ENCODE measurements around the gene C5orf22. TPM values are rescaled to one million over a fixed set of nuclear protein-coding genes. Genes with fewer than 3 reads are reported as not detected.

Gene C5orf22
- total and polyA plus RNA-seq, 2 of the 4 experiments (the other 2 are of a cell fraction) = 11.2 to 19.9 TPM

DNA sequence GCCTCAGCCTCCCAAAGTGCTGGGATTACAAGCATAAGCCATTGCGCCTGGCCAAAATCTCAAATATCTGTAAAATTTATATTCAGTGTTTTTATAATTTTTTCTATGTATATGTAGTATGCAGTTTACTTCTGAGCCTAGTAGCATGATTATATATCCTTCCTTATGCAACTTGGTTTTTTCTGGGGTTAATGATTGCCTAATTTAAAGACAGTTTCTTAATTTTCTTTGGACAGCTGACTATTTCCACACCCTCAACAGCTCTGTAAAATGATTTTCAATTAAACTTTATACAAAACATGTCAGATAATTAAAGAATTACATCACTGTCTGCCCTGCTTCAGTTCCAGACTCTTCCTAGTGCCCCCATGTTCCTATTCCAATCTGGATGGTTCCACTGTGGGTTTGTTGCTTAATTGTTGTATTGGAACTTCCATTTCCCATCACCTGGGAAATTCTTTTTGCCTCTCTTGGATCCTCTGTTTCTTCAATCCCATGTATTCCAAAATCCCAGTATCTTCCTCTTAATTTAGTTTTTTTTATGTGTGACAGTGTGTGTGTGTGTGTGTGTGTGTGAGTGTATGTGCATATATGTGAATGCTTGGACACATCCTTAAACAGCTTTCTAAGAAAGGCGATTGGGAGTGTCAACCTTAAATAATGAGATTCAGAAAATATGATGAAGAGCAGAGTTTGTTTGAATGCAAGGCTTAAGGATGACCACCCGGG is 53.2 kb downstream of the C5orf22 start:
- Histone ChIP-seq H3K4ac (ENCODE audit: low read depth, low read length) (no peak overlapping the region), H3K27me3 (ENCODE audit: control insufficient read depth, insufficient read depth, low read length) (peaks cover 4% of the 10 kb centered on the region), H3K79me1 (ENCODE audit: low read depth in 1 of 2, low read length in 2 of 2) (no peaks in the 10 kb centered on the region), H4K91ac (ENCODE audit: insufficient read depth, low read depth, low read length) (no peak overlapping the region), H3K4me1 (ENCODE audit: control insufficient read depth, insufficient read depth, low read length) (peaks cover 2% of the 10 kb centered on the region), H3K14ac (replicated peaks; ENCODE audit: low read depth, low read length) (no peak overlapping the region), H2AFZ (replicated peaks; ENCODE audit: low read length, poor library complexity) (no peak overlapping the region), H3K27ac (ENCODE audit: insufficient read depth, low read length) (no peak overlapping the region), H2AK5ac (ENCODE audit: low read depth, low read length) (no peak overlapping the region), H3K36me3 (ENCODE audit: control insufficient read depth, insufficient read depth, low read length) (no peaks in the 10 kb centered on the region), H2BK20ac (ENCODE audit: low read depth, low read length) (no peak overlapping the region), H3K4me2 (ENCODE audit: low read depth, low read length) (no peak overlapping the region), H3K23ac (ENCODE audit: low read depth, low read length) (no peak overlapping the region), H3K9ac (ENCODE audit: low read depth, low read length) (no peak overlapping the region), H3K56ac (ENCODE audit: extremely low read depth, insufficient read depth, low read length) (no peak overlapping the region), H3K4me3 (ENCODE audit: insufficient read depth, low read depth, low read length) (no peak overlapping the region), H2BK15ac (ENCODE audit: low read depth, low read length) (no peak overlapping the region), H2BK120ac (ENCODE audit: low read depth, low read length) (no peak overlapping the region), H3K18ac (ENCODE audit: low read depth, low read length) (no peak overlapping the region), H2BK5ac (ENCODE audit: low read depth, low read length, poor library complexity, severe bottlenecking) (no peak overlapping the region), H3K9me1 (ENCODE audit: insufficient read depth, low read length) (no peaks in the 10 kb centered on the region), H4K8ac (ENCODE audit: low read depth in 2 of 2, low read length in 2 of 2) (no peak overlapping the region), H4K20me1 (ENCODE audit: insufficient read depth, low read length) (no peaks in the 10 kb centered on the region), H4K5ac (ENCODE audit: low read depth, low read length) (no peak overlapping the region), H3K9me3 (ENCODE audit: control insufficient read depth, insufficient read depth, low read length) (no peaks in the 10 kb centered on the region; the same call in 1 of the 2 replicates), H2AK9ac (replicated peaks; ENCODE audit: low read depth, low read length, poor library complexity) (no peak overlapping the region)
- DNase-seq (no peak), ATAC-seq (ENCODE audit: low read depth) (no peak)
- no TSS peak for BruUV-seq (replicated peaks)
- dilution Hi-C loops (cut with HindIII; ENCODE audit: low sequenced_read_pairs, unreplicated experiment) (no loop called here), intact Hi-C loops (cut with micrococcal nuclease) (no loop called here), in situ Hi-C loops (cut with MboI; ENCODE audit: low sequenced_read_pairs) (loop anchor here (10.0 kb wide), 1 partner anchor 219 kb away; no protein-coding TSS in a partner anchor)
- TF ChIP-seq RCOR1 (IDR thresholded peaks at IDR 0.05; ENCODE audit: insufficient replicate concordance, low read length) (no peak), MAFK (IDR thresholded peaks at IDR 0.05; ENCODE audit: low read depth, low read length) (no peak), CHD1 (IDR thresholded peaks at IDR 0.05; ENCODE audit: low read depth, low read length) (no peak), RFX5 (IDR thresholded peaks at IDR 0.05; ENCODE audit: low read depth, low read length) (no peak), MAZ (IDR thresholded peaks at IDR 0.05; ENCODE audit: borderline replicate concordance, low read depth, low read length) (no peak), CEBPB (IDR thresholded peaks at IDR 0.05; ENCODE audit: low read depth, low read length) (no peak), NFE2L2 (IDR thresholded peaks at IDR 0.05; ENCODE audit: low read depth, low read length) (no peak), RAD21 (IDR thresholded peaks at IDR 0.05; ENCODE audit: low read length) (no peak), SMC3 (IDR thresholded peaks at IDR 0.05; ENCODE audit: low read depth, low read length) (no peak)
- TF ChIP-seq, protein P1, sequence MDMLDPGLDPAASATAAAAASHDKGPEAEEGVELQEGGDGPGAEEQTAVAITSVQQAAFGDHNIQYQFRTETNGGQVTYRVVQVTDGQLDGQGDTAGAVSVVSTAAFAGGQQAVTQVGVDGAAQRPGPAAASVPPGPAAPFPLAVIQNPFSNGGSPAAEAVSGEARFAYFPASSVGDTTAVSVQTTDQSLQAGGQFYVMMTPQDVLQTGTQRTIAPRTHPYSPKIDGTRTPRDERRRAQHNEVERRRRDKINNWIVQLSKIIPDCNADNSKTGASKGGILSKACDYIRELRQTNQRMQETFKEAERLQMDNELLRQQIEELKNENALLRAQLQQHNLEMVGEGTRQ (IDR thresholded peaks at IDR 0.05; ENCODE audit: low read depth, low read length) = no peak
- TF ChIP-seq, protein P2, sequence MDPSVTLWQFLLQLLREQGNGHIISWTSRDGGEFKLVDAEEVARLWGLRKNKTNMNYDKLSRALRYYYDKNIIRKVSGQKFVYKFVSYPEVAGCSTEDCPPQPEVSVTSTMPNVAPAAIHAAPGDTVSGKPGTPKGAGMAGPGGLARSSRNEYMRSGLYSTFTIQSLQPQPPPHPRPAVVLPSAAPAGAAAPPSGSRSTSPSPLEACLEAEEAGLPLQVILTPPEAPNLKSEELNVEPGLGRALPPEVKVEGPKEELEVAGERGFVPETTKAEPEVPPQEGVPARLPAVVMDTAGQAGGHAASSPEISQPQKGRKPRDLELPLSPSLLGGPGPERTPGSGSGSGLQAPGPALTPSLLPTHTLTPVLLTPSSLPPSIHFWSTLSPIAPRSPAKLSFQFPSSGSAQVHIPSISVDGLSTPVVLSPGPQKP (IDR thresholded peaks at IDR 0.05; ENCODE audit: borderline replicate concordance, low read depth, low read length) = no peak
- ChIA-PET POLR2A (ENCODE audit: unreplicated experiment) (no interaction called here), CTCF (interaction anchor here (1.0 to 1.4 kb wide), 2 partner anchors 226 to 508 kb away, joined by 3 read pairs; no protein-coding TSS in a partner anchor)
- WGBS, 2 experiments (ENCODE audit: extremely low coverage in 2 of 2, insufficient read length in 1 of 2) = no CpG with 5 or more reads among the region's 3 CpGs
